Kidney (tissue), 14 donors: ENCODE results near the gene NAA50. TPM values are rescaled to one million over a fixed set of nuclear protein-coding genes. Genes with fewer than 3 reads are reported as not detected.
A peak's percentile ranks its signal among the peaks of the same experiment; 100 is the strongest.

Source experiments
- DNase-seq, 5 donors: peaks; one replicate each; pipeline ENCODE4 v3.0.0-alpha.2; 2013 to 2020
- FAIRE-seq: peaks from 2 replicates; lab custom pipeline; 2012; peaks lifted over from hg19 to GRCh38; lab: Jason Lieb, UNC
- H3K27ac ChIP-seq, 2 donors: one replicate each; pipeline ENCODE4 v1.7.0; 2013; ENCODE audit warnings: low read depth in 2 of 2, low read length in 2 of 2, inconsistent platforms in 1 of 2
- H3K27me3 ChIP-seq: one replicate; pipeline ENCODE4 v1.7.1; 2013; ENCODE audit warnings: low read length, inconsistent platforms; ENCODE audit not compliant: control insufficient read depth, insufficient read depth
- H3K36me3 ChIP-seq, 3 donors: one replicate each; pipeline versions ENCODE4 v1.7.0 to v1.7.1; 2013; ENCODE audit warnings: low read length in 3 of 3, control low read depth in 1 of 3, inconsistent platforms in 1 of 3; ENCODE audit not compliant: insufficient read depth in 3 of 3, control insufficient read depth in 2 of 3
- H3K4me1 ChIP-seq, 3 donors: one replicate each; pipeline versions ENCODE4 v1.7.0 to v1.7.1; 2013; ENCODE audit warnings: low read length in 3 of 3, inconsistent platforms in 1 of 3, low read depth in 1 of 3; ENCODE audit not compliant: control insufficient read depth in 2 of 3, insufficient read depth in 2 of 3
- H3K4me3 ChIP-seq, 3 donors: one replicate each; pipeline versions ENCODE4 v1.7.0 to v1.8.1; 2013; ENCODE audit warnings: low read length in 3 of 3, control low read depth in 1 of 3, inconsistent platforms in 1 of 3
- H3K9ac ChIP-seq, 3 donors: one replicate each; pipeline versions ENCODE4 v1.7.0 to v1.7.1; 2013; ENCODE audit warnings: low read length in 3 of 3, control low read depth in 1 of 3, inconsistent platforms in 1 of 3
- H3K9me3 ChIP-seq, 3 donors: one replicate each; pipeline versions ENCODE4 v1.7.0 to v1.7.1; 2013; ENCODE audit warnings: low read length in 3 of 3, control low read depth in 1 of 3, inconsistent platforms in 1 of 3; ENCODE audit not compliant: control insufficient read depth in 2 of 3, insufficient read depth in 1 of 3
- intact Hi-C: fragments of 100-400 bp; cut with DNase I; formaldehyde crosslinking; loops from one replicate; pipeline ENCODE4 v1.11.1; 2022
- polyA plus RNA-seq: library from polyadenylated mRNA; stranded (reverse); fragments of 350-450 nt; fragmentation: Illumina TruSeq; extraction: RNeasy Lipid Tissue Mini Kit (QIAGEN cat#74804); gene quantifications from one replicate; pipeline ENCODE4 v1.2.3, GENCODE V29; 2014; ENCODE audit warnings: low read depth, low replicate concordance; ENCODE audit not compliant: insufficient read depth
- total RNA-seq: library from RNA; stranded (reverse); fragmentation: NEBNext Ultra II Directional; extraction: Animal tissue kit (Norgen Biotek cat#: 25700); gene quantifications from one replicate; pipeline ENCODE4 v1.2.1, GENCODE V29; 2021
- TF ChIP-seq, protein P1 (sequence below): IDR thresholded peaks from 3 replicates; pipeline ENCODE4 v1.5.1; 2012; ENCODE audit warnings: mild to moderate bottlenecking, moderate library complexity, borderline replicate concordance; ENCODE audit not compliant: insufficient read depth; ENCODE audit errors: extremely low read depth
- donor health status: control.
- donor health status: control.
- donor health status: control.
- donor health status: control.
- donor health status: control.
- donor health status: DM: yes; HTN: yes; CAD: no.
- donor health status: Normal renal cell carcinoma (clear cell type).

The NAA50 gene
- total and polyA plus RNA-seq, 2 donors from 2014 or later, result 45.4 to 101 TPM

DNA sequence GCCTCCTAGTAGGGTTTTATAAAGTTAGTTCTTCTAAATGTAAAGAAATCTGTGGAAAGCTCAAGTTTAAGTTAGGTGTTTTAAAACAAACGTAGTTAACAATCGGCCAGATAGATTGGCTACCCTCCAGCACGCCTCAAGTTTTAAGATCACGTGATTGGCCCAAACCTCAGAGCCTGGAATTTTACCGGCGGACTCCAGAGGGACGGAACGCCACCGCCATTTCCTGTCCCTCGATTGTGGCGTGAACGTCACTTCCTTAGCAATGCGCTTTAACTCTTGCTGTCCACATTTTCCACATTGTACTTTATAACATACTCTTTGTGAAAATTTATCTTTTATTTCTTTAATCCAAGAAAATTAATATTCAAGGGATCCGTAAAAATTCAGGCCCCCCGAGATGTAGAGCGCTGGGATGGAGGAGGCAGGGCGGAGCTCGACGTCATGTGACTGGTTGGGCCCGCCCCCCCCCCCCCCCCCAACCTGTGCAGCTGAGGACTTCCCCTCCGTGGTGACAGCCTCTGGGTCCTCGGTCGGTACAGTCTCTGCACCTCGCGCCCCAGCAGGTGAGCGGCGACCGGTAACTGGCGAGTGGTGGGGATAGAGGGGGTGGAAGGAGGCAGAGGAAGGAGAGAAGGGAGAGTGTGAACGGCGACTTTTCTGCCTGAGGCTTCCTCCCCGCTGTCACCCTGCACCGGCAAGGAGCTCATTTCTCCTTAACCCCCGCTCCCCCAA lies 666 bp upstream of the NAA50 start, which contains the start of gene ATP6V1A:
ATP6V1A (plus strand) TSS at position 488 of the 735 bp plus-strand sequence. CDS start 31,719 bp downstream, outside the sequence.
- Histone ChIP-seq H3K27me3 (no peaks in the 10 kb centered on the region), H3K36me3 (no peaks in the 10 kb centered on the region), H3K4me3 (peak within 1 kb of the TSS; percentile 96 to 99 (median 99)), H3K9me3 (no peaks in the 10 kb centered on the region), H3K9ac (peak within 1 kb of the TSS; percentile 94 to 99 (median 96)), H3K4me1 (peaks cover 0 to 18% (median 9%) of the 10 kb centered on the region in 3 donors), H3K27ac (peak within 1 kb of the TSS; percentile 100)
- intact Hi-C loops, result no loop called here
- FAIRE-seq (peak; percentile 21), DNase-seq (peak; percentile 94 to 98 (median 95))
- TF ChIP-seq, protein P1, sequence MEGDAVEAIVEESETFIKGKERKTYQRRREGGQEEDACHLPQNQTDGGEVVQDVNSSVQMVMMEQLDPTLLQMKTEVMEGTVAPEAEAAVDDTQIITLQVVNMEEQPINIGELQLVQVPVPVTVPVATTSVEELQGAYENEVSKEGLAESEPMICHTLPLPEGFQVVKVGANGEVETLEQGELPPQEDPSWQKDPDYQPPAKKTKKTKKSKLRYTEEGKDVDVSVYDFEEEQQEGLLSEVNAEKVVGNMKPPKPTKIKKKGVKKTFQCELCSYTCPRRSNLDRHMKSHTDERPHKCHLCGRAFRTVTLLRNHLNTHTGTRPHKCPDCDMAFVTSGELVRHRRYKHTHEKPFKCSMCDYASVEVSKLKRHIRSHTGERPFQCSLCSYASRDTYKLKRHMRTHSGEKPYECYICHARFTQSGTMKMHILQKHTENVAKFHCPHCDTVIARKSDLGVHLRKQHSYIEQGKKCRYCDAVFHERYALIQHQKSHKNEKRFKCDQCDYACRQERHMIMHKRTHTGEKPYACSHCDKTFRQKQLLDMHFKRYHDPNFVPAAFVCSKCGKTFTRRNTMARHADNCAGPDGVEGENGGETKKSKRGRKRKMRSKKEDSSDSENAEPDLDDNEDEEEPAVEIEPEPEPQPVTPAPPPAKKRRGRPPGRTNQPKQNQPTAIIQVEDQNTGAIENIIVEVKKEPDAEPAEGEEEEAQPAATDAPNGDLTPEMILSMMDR, result no peak

DNA sequence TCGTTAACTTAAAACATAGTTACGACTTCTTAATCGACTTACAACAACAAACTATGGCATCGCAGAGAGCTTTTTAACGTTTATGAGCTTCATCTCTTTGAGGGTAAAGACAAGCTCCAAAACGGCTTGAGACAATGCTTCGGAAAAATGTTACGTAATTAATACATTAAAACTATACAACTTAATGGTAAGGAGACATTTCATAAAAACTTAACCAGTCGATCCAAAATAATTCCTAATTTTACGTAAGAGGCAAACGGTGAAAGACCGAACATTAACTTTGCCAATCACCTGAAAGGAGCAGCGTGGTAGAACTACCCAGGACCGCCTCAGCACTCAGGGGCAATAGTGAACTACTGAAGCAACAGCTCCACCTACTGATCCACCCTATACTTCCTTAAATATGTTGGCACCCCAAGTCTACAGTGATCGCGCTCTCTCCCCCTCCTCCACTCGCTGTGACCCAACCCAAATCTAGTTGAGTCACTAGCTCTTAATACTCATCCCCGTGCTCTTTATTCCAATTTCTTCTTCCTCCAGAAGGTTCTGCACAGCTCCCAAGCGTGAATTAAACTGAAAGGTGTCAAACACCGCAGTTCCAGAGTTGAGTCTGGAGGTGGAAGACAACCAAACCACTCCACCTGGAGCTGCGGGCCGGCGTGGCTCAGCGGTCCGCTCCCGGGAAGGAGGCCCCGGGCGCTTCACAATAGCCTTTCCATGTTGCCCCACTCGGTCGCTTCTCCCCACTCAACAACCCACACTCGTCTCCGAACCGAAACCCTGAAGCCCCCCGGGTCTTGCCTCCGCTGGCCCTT lies 901 bp downstream of the NAA50 start:
- intact Hi-C loops, result no loop called here
- peaks cover 0 to 21% (median 9%) of the 10 kb centered on the region in 3 donors for H3K4me1 ChIP-seq

DNA sequence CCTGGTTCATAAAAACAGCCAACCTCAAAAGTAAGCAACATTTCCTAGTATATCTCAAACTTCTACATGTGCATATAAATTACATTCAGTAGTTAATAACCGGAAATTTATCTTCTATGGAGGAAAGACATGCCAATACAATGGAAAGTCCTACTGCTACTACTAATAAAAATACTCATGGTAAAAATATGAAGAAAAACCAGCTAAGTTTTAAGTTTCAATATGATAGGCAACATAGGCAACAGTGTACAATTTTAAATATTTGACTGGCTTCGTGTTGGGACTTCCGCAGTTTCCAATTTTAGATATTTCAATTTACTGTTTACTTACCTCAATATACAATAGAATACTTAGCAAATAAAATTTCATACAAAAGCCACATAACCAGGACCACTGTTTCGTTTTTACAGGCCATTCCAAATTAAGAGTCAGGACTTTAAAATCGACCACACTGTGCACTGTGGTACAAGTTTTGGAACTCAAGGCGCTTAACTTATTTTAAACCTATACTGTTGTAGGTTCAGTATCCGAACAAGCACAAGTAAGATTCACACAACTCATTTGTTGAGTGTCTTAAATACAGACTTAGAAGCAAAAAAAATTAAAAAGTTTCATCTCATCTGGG lies 2.9 kb downstream of the NAA50 start:
- TF ChIP-seq, protein P1, result no peak
- FAIRE-seq (no peak), DNase-seq (no peak)
- no peaks in the 10 kb centered on the region for H3K27me3 ChIP-seq
- intact Hi-C loops, result no loop called here
- H3K9me3 ChIP-seq, result no peaks in the 10 kb centered on the region
- H3K4me3 ChIP-seq, result peak overlapping the region in 1 of 3 donors; percentile 99
- H3K9ac ChIP-seq, result peak overlapping the region in 1 of 3 donors; percentile 5
- no peaks in the 10 kb centered on the region for H3K36me3 ChIP-seq
- no peak overlapping the region for H3K27ac ChIP-seq
- H3K4me1 ChIP-seq, result peaks cover 0 to 17% (median 0%) of the 10 kb centered on the region in 3 donors

More for the DNA sequence above, 901 bp downstream of the NAA50 start:
- Histone ChIP-seq H3K9me3 (no peaks in the 10 kb centered on the region), H3K27ac (peak overlapping the region; percentile 100), H3K4me3 (peak overlapping the region; percentile 88 to 99 (median 96)), H3K36me3 (no peaks in the 10 kb centered on the region), H3K27me3 (no peaks in the 10 kb centered on the region), H3K9ac (peak overlapping the region; percentile 80 to 99 (median 94))
- DNase-seq (peak; percentile 79 to 95 (median 88)), FAIRE-seq (peak; percentile 73)
- TF ChIP-seq, protein P1, result peak; percentile 72
